Cardiac muscle cell (in vitro differentiated cells and primary cell): ENCODE data around the gene TCF4. TPM values are rescaled to one million over a fixed set of nuclear protein-coding genes. Genes with fewer than 3 reads are reported as not detected.

ENCODE experiments used
- DNase-seq, 2 donors: peaks; one replicate each; pipeline versions ENCODE4 v3.0.0 to v3.0.0-alpha.2; 2010 to 2017; ENCODE audit warnings: low read depth in 1 of 2, low spot score in 1 of 2
- H3K27ac ChIP-seq: fragments of 200-600 bp; sonication (generic); 2 replicates; pipeline ENCODE4 v1.5.1; 2016
- H3K27me3 ChIP-seq: fragments of 200-600 bp; sonication (generic); 2 replicates; pipeline ENCODE4 v1.6.0; 2016; ENCODE audit warnings: control low read depth
- H3K36me3 ChIP-seq: fragments of 200-600 bp; sonication (generic); 2 replicates; pipeline ENCODE4 v1.5.1; 2016; ENCODE audit warnings: control low read depth
- H3K4me1 ChIP-seq: fragments of 200-600 bp; sonication (generic); 2 replicates; pipeline ENCODE4 v1.8.1; 2017; ENCODE audit warnings: low read depth, mild to moderate bottlenecking, mixed run types
- H3K4me3 ChIP-seq: fragments of 200-600 bp; sonication (generic); 2 replicates; pipeline ENCODE4 v1.5.1; 2016; ENCODE audit warnings: mild to moderate bottlenecking
- H3K9me3 ChIP-seq: fragments of 200-600 bp; sonication (generic); 2 replicates; pipeline ENCODE4 v1.5.1; 2017; ENCODE audit warnings: low read depth, mild to moderate bottlenecking, control low read depth
- polyA plus RNA-seq: library from polyadenylated mRNA; unstranded; fragments of >200 nt; fragmentation: Nextera tagmentation; extraction: Ambion mirVana; gene quantifications from 2 replicates; pipeline ENCODE4 v1.2.1, GENCODE V29; 2016
- total RNA-seq: library from RNA; depleted of rRNA; stranded (reverse); fragments of >200 nt; gene quantifications from 2 replicates; pipeline ENCODE4 v1.2.3, GENCODE V29; 2016
- TF ChIP-seq, protein P1 (sequence below): IDR thresholded peaks from 2 replicates; pipeline ENCODE4 v1.5.1; 2012; ENCODE audit warnings: low read depth, mild to moderate bottlenecking, low read length

The TCF4 gene
- total and polyA plus RNA-seq, 2 experiments from 2014 or later = 38.3 to 59.2 TPM

DNA sequence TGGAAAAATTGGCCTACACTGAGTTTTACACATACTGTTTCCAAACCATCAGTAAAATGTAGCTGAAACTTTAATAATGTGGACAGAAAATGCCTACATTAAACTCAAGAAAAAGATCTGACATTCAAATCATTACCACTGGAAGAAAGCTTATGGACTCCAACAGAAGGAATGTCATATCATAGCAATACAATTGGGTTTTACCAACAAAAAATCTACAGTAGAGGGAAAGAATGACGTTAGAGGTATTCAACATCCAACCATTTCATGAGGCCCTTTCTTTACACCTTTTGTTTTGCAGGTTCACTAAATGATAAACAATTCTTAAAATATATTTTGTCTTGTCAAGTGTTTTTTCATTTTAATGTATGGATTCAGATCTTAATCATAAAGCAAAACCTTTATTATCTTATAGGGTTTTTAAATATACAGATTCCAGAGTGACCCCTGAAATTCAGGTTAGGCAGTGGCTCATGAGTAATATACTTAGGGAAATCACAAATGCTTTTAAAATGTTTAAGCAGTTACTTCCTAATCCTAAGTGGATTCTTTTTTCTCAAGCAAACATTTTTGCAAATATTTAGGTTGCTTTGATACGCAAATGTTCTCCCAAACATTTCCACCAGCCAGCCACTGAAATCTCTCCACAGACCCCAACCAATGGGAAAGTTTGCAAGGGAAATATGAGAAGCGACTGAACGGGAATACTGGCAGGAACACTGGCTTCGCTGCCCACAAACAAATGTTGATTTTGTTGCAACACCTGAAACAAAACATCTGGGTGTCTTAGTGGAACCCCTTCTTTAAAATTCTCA lies 168.7 kb downstream of the TCF4 start:
- H3K27me3 ChIP-seq = no peaks in the 10 kb centered on the region
- H3K36me3 ChIP-seq = no peaks in the 10 kb centered on the region
- H3K4me3 ChIP-seq = no peak overlapping the region
- H3K27ac ChIP-seq = no peak overlapping the region
- no peaks in the 10 kb centered on the region for H3K9me3 ChIP-seq
- peak in 1 of 2 donors; percentile 16 for DNase-seq
- peaks cover 6% of the 10 kb centered on the region for H3K4me1 ChIP-seq
- TF ChIP-seq, protein P1, sequence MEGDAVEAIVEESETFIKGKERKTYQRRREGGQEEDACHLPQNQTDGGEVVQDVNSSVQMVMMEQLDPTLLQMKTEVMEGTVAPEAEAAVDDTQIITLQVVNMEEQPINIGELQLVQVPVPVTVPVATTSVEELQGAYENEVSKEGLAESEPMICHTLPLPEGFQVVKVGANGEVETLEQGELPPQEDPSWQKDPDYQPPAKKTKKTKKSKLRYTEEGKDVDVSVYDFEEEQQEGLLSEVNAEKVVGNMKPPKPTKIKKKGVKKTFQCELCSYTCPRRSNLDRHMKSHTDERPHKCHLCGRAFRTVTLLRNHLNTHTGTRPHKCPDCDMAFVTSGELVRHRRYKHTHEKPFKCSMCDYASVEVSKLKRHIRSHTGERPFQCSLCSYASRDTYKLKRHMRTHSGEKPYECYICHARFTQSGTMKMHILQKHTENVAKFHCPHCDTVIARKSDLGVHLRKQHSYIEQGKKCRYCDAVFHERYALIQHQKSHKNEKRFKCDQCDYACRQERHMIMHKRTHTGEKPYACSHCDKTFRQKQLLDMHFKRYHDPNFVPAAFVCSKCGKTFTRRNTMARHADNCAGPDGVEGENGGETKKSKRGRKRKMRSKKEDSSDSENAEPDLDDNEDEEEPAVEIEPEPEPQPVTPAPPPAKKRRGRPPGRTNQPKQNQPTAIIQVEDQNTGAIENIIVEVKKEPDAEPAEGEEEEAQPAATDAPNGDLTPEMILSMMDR = no peak

DNA sequence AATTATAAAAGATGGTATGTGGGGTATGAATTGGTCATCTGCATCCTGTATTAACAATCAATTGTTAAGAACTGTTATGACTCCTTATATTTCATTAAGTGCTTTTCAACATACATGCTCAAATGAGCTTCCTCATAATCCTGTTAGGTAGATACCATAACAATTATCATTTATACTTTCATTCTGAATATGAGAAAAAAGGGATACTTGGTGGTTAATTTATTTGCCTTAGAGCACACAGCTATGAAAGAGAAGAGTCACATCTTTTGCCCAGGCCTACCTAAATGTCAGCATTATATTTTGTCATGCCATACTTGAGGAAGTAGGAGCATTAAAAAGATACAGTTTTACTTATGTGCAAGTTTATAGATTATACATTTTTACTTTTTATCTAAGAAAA lies 169.6 kb downstream of the TCF4 start:
- no peak overlapping the region for H3K27ac ChIP-seq
- DNase-seq = no peak

DNA sequence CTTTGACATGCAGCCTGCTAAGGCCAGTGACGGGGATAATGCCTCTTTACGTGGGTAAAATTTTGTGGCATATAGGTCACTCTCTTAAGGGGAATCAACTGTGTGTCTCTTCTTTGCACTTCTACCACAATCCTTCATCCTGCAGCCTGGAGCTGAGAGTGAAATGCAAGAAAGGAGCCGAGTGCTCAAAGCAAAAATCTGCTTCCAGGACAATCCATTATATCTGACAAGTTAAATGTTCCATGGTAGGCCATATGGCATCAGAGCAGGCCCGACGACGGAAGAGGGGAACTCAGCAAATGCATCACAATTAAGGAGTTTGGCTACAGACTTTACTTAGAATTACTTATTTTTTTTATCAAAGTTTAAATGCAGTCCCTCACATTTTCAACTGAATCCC lies 171.2 kb downstream of the TCF4 start:
- DNase-seq = no peak
- Histone ChIP-seq H3K27me3 (no peaks in the 10 kb centered on the region), H3K27ac (no peak overlapping the region), H3K36me3 (no peaks in the 10 kb centered on the region), H3K9me3 (no peaks in the 10 kb centered on the region), H3K4me3 (no peak overlapping the region), H3K4me1 (peaks cover 6% of the 10 kb centered on the region)
- TF ChIP-seq, protein P1 = no peak

More for the DNA sequence above, 169.6 kb downstream of the TCF4 start:
- TF ChIP-seq, protein P1 = no peak
- Histone ChIP-seq H3K4me3 (no peak overlapping the region), H3K36me3 (no peaks in the 10 kb centered on the region), H3K4me1 (peaks cover 6% of the 10 kb centered on the region), H3K27me3 (no peaks in the 10 kb centered on the region), H3K9me3 (no peaks in the 10 kb centered on the region)

DNA sequence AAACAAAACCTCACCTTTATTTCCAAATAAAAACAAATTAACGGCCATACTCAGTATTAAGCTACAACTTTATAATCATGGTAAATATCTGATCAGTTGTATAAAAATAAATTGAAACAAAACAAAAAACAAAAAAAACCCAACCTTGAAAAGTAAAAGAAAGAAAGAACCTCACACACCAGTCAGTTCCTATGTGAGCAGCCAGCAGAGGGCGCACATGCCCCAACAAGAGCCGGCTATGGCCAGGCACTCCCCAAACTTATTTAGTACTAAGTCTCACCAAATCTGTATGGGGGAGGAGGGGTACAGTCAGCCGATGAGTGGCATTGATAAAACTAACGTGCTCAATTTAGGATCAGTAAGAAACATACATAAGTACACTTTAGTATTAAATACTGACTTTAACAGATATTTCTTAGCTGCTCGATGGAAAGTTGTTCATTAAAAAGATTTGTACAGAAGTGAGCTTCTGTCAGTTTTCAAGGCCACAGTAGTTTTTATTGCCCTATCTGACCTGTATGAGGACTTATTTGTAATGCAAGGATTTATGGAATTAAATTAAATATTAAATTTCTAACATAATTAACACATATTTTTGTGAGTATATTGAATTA lies 172.6 kb downstream of the TCF4 start:
- Histone ChIP-seq H3K36me3 (no peaks in the 10 kb centered on the region), H3K4me3 (no peak overlapping the region), H3K9me3 (no peaks in the 10 kb centered on the region), H3K4me1 (peaks cover 6% of the 10 kb centered on the region), H3K27me3 (no peaks in the 10 kb centered on the region), H3K27ac (no peak overlapping the region)
- DNase-seq = peak; percentile 88 to 92
- TF ChIP-seq, protein P1 = peak; percentile 90

DNA sequence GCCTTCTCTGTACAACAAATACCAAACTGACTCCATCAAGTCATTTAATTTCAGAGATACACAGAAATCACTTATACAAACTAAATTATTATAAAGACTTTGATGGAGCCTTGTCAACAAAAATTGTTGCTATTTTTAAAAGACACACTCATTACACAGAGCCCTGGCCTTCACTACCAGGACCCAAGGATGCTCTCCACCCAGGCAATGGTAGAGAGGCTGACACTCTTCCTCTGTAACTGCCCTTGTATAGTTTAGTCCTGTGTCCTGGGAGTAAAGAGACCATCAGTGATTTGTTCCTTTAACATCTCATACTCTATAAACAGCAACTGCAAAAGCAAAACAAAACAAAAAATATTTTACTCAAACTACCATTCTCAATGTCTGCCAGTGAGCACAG lies 173.5 kb downstream of the TCF4 start:
- H3K4me3 ChIP-seq = no peak overlapping the region
- DNase-seq = no peak
- no peaks in the 10 kb centered on the region for H3K36me3 ChIP-seq
- TF ChIP-seq, protein P1 = no peak
- H3K27ac ChIP-seq = no peak overlapping the region
- H3K27me3 ChIP-seq = no peaks in the 10 kb centered on the region
- no peaks in the 10 kb centered on the region for H3K9me3 ChIP-seq
- H3K4me1 ChIP-seq = no peaks in the 10 kb centered on the region
